Fibroblast of the aortic adventitia (primary cell): Measurements from ENCODE around the gene AMN. TPM values are rescaled to one million over a fixed set of nuclear protein-coding genes. Genes with fewer than 3 reads are reported as not detected.

Source experiments
- DNase-seq: peaks from one replicate; pipeline ENCODE4 v3.0.0-alpha.2; 2010; ENCODE audit warnings: low read depth
- H3K4me3 ChIP-seq: 2 replicates; pipeline ENCODE4 v1.5.1; 2011; ENCODE audit warnings: low read depth, mild to moderate bottlenecking, control low read depth, low read length, moderate library complexity
- CTCF ChIP-seq: IDR thresholded peaks from 2 replicates; pipeline ENCODE4 v1.5.1; 2011; ENCODE audit warnings: mild to moderate bottlenecking, low read length, control low read depth, inconsistent platforms; ENCODE audit not compliant: insufficient read depth
- total RNA-seq: library from RNA; depleted of rRNA; stranded (reverse); fragments of >200 nt; gene quantifications from 2 replicates; pipeline ENCODE4 v1.2.3, GENCODE V29; 2012; ENCODE audit warnings: low replicate concordance

AMN gene
- total RNA-seq, 1 donor = not detected

- H3K4me3 ChIP-seq = no peak overlapping the region
- TF ChIP-seq CTCF = no peak
- DNase-seq = no peak
Observed at GRCh38 chr14:102971836-102972606, 49.6 kb downstream of the AMN start.

GRCh38 chr14:102973706-102974285, 51.3 kb downstream of the AMN start:
- H3K4me3 ChIP-seq = no peak overlapping the region
- no peak for DNase-seq
- TF ChIP-seq CTCF = no peak

- no peak overlapping the region for H3K4me3 ChIP-seq
- no peak for TF ChIP-seq CTCF
- DNase-seq = no peak
Observed at GRCh38 chr14:102975662-102976061, 53.2 kb downstream of the AMN start.

- no peak overlapping the region for H3K4me3 ChIP-seq
- DNase-seq = no peak
- no peak for TF ChIP-seq CTCF
Observed at GRCh38 chr14:102977475-102977874, 55.0 kb downstream of the AMN start.

GRCh38 chr14:102979406-102979805, 56.9 kb downstream of the AMN start:
- H3K4me3 ChIP-seq = no peak overlapping the region
- no peak for DNase-seq
- TF ChIP-seq CTCF = no peak

- no peak overlapping the region for H3K4me3 ChIP-seq
- DNase-seq = peak; percentile 49
- no peak for TF ChIP-seq CTCF
Observed at GRCh38 chr14:102980409-102980810, 57.9 kb downstream of the AMN start.

Other genes with a start within 250 kb of the AMN start
- gene TRAF3, start 145.2 kb upstream of the AMN start, total RNA-seq = 19.3 and 21.5 TPM in 2 replicates
- gene CDC42BPB, start 134.9 kb downstream of the AMN start, total RNA-seq = 60.2 and 78.4 TPM in 2 replicates
- gene LBHD2, start 161.5 kb downstream of the AMN start, total RNA-seq = not detected in 2 replicates
- 0.41 TPM in 1 of 2 replicates, not detected in the other for gene EXOC3L4, start 172.1 kb downstream of the AMN start, total RNA-seq
- 44.5 and 120 TPM in 2 replicates for gene TNFAIP2, start 200.8 kb downstream of the AMN start, total RNA-seq